Lower leg skin (tissue), 4 donors: Measurements from ENCODE around the gene USP28. TPM values are rescaled to one million over a fixed set of nuclear protein-coding genes. Genes with fewer than 3 reads are reported as not detected.

ENCODE experiments used
- DNase-seq, 2 donors: peaks; one replicate each; pipeline ENCODE4 v3.0.0-alpha.2; 2019; ENCODE audit warnings: low spot score in 2 of 2
- H3K4me3 ChIP-seq: fragments of 200-600 bp; sonication (generic); 2 replicates; pipeline ENCODE4 v1.5.1; 2017; ENCODE audit warnings: mild to moderate bottlenecking, low read depth; ENCODE audit not compliant: poor library complexity, severe bottlenecking
- CTCF ChIP-seq, 3 donors: fragments of 450-650 bp; IDR thresholded peaks; one replicate each; pipeline ENCODE4 v1.5.1; 2016; ENCODE audit warnings: antibody characterized with exemption in 3 of 3, mild to moderate bottlenecking in 3 of 3, moderate library complexity in 2 of 3
- POLR2A ChIP-seq, 2 donors: fragments of 450-650 bp; IDR thresholded peaks; one replicate each; pipeline ENCODE4 v1.6.1; 2016 to 2017; ENCODE audit warnings: antibody characterized with exemption in 2 of 2, mild to moderate bottlenecking in 1 of 2, moderate library complexity in 1 of 2
- WGBS, 2 donors: methylation state at CpG; one replicate each; pipeline ENCODE4 v1.1.5; 2018; 5-methylcytosine and 5-hydroxymethylcytosine counted together
- intact Hi-C: fragments of 100-400 bp; cut with DNase I; formaldehyde crosslinking; loops from one replicate; pipeline ENCODE4 v1.15.0; 2023; ENCODE audit warnings: low total_unique reads
- total RNA-seq, 4 donors: library from RNA; depleted of rRNA; stranded (reverse); fragments of >200 nt; gene quantifications; one replicate each; pipeline ENCODE4 v1.1.0, GENCODE V29; 2016

The USP28 gene
- total RNA-seq, 4 donors from 2014 or later = 13.0 to 26.8 (median 16.4) TPM

- TF ChIP-seq POLR2A (IDR thresholded peaks at IDR 0.05) (no peak), CTCF (IDR thresholded peaks at IDR 0.05) (no peak)
- H3K4me3 ChIP-seq = no peak overlapping the region
- intact Hi-C loops = no loop called here
- DNase-seq = no peak
- 85 to 91% methylated on average over 3 of the region's 3 CpGs for WGBS, 2 donors
These were observed 7.4 kb downstream of the USP28 start for GRCh38 chr11:113867843-113868503.

- no peak for TF ChIP-seq POLR2A (IDR thresholded peaks at IDR 0.05)
- TF ChIP-seq CTCF (IDR thresholded peaks at IDR 0.05) = no peak
- intact Hi-C loops = no loop called here
- H3K4me3 ChIP-seq = no peak overlapping the region
- 95 to 96% methylated on average over 8 of the region's 8 CpGs for WGBS, 2 donors
- no peak for DNase-seq
These were observed 9.5 kb downstream of the USP28 start for GRCh38 chr11:113865873-113866272.

GRCh38 chr11:113864410-113864809, 11.0 kb downstream of the USP28 start:
- intact Hi-C loops = no loop called here
- no peak for DNase-seq
- TF ChIP-seq POLR2A (IDR thresholded peaks at IDR 0.05) (no peak), CTCF (IDR thresholded peaks at IDR 0.05) (no peak)
- H3K4me3 ChIP-seq = no peak overlapping the region
- 96 to 97% methylated on average over 3 of the region's 3 CpGs for whole genome bisulfite sequencing, 2 donors

- DNase-seq = no peak
- 70 to 76% methylated on average over 5 of the region's 5 CpGs for WGBS, 2 donors
- no peak overlapping the region for H3K4me3 ChIP-seq
- TF ChIP-seq POLR2A (IDR thresholded peaks at IDR 0.05) = no peak
- TF ChIP-seq CTCF (IDR thresholded peaks at IDR 0.05) = no peak
- intact Hi-C loops = no loop called here
These were observed 12.9 kb downstream of the USP28 start for GRCh38 chr11:113862435-113862834.

GRCh38 chr11:113859665-113860064, 15.7 kb downstream of the USP28 start:
- TF ChIP-seq POLR2A (IDR thresholded peaks at IDR 0.05) (no peak), CTCF (IDR thresholded peaks at IDR 0.05) (no peak)
- intact Hi-C loops = no loop called here
- no peak overlapping the region for H3K4me3 ChIP-seq
- DNase-seq = no peak
